Bone marrow (tissue), 2 donors: ENCODE measurements around the gene WHRN.

Source experiments
- DNase-seq, 2 donors: peaks; one replicate each; lab custom pipeline; 2025; lab: John Stamatoyannopoulos, UW

WHRN gene

DNA sequence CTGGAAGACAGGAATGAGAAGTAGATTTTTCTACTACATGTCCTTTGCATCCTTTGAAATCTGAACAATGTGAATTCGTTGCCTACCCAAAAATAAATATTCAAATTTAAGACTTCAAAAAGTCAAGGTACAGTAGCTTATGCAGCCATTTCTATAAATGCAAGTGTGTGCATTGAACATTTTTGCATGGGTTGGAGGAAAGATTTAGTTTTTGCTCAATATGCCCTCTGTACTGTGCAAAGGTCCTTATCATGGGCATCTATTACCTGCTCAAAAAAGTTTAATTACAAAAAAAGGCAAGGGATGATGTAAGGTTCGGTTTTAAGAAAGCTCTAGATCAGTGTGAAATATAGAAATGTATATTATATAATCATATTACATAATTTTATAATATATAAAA is 140.1 kb downstream of the WHRN start:
- no peak for DNase-seq

DNA sequence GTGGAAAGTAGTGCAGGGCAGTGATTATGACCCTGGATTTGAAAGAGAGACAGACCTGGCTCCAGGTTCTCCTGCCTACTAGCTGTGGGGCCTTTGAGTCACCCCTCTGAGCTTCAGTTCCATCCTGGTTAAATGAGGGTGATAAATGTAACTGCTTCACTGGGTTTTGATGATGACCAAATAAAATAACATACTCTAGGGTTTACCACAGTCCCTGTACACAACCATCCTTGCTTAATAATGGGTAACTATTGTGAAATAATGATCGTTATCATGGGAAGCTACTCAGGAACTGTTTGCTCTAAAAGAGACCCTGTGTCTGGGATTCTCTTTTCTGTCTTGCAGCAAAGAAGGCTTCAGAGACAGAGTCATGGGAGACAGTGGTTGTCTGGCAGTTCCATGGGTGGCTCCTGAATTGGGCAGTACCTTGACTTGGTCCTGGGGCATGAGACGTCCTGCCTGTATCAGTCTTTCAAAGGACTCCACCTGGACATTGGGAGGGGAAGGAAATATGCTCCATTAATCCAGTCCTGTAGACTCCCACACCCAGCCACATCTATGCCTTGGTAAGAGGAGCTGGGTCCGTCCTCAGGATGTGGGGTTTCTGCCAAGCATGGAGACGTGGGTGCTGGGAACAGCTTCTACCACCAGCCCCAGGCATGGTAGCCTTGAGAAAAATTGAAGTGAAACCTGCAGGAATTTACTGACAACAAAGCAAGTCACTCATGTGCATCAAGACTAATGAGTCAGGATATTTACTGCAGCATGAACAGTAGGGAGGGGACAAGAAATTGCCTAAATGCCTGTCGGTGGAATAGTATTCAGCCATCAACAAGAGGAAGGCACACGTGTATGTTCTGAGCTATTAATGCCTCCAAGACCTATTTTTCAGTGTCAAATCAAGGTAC is 140.9 kb downstream of the WHRN start:
- DNase-seq: peak; percentile 21 to 67

- DNase-seq: no peak
Observed at GRCh38 chr9:114363424-114363823, 141.8 kb downstream of the WHRN start.

DNA sequence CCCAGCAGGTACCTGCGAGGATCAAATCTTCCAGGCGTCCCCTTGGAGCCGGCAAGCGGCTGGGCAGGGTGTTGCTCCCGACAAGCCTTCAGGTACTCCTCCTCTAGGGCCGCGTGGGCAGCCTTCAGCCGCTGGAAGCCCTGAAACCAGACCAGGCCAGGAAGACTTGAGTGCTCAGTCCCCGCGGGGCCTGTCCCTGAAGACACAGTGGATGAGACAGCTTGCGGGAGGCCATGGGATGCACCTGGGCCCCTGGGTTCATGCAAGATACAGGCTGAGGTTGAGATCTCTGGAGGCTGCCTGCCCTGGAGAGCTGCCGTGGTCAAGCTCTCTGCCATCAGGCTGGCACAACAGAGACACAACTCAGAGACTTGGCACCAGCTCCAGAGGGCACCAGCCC is 142.9 kb downstream of the WHRN start:
- no peak for DNase-seq

GRCh38 chr9:114361542-114361941 is 143.7 kb downstream of the WHRN start:
- no peak for DNase-seq

DNA sequence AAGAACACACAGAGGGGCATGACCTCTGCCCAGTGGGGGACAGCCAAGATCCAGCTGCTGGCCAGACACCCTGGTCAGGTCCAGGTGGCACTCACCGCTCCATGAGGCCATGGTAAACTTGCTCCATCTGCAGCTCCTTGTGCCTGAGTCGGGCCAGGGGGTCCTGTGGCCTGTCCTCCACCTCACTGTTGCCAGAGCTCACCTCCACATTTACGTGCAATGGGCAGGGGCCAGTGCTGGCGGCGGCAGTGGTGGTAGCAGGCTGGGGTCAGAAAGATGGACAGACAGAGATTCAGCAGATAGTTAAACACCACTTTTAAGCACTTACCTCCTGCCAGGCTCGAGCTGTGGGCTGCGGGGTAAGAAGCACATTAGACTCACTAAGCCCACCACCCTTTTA is 145.5 kb downstream of the WHRN start:
- no peak for DNase-seq

GRCh38 chr9:114357911-114358328 is 147.4 kb downstream of the WHRN start:
- no peak for DNase-seq

GRCh38 chr9:114357360-114357759 is 147.9 kb downstream of the WHRN start:
- no peak for DNase-seq

GRCh38 chr9:114356792-114357191 is 148.5 kb downstream of the WHRN start:
- DNase-seq: no peak

DNA sequence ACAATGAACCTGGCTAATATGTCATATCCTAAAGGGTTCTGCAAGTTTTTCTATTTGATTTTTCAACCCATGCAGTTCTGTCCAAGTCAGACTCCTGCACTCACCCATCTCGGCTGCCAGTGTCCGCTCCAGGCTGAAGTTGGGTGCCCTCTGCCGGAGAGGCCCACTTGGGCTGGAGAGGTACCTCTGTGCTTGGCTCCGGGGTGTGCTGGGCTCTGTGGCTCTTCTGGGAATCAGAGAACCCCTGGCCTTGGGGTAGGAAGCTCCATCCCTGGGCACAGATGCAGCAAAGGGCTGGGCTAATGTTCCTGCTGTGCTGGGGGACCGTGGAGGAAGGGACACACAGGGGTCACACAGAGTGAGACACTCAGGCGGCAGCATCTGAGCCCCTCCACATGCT is 149.5 kb downstream of the WHRN start:
- no peak for DNase-seq
